Mesenchymal stem cell (in vitro differentiated cells and primary cell): ENCODE data around the gene WSB2. TPM values are rescaled to one million over a fixed set of nuclear protein-coding genes. Genes with fewer than 3 reads are reported as not detected.

Experiments used
- DNase-seq: peaks from one replicate; pipeline ENCODE4 v3.0.0-alpha.2; 2013
- H2AFZ ChIP-seq: one replicate; pipeline ENCODE4 v1.6.1; 2013; ENCODE audit warnings: low read depth, mild to moderate bottlenecking, control low read depth, inconsistent platforms, low read length, moderate library complexity
- H2AK5ac ChIP-seq: 2 replicates; pipeline ENCODE4 v1.6.1; 2013; ENCODE audit warnings: low read length, moderate library complexity, mild to moderate bottlenecking, inconsistent platforms; ENCODE audit not compliant: severe bottlenecking
- H2BK120ac ChIP-seq: one replicate; pipeline ENCODE4 v1.6.1; 2013; ENCODE audit warnings: low read depth, mild to moderate bottlenecking, inconsistent platforms, low read length, moderate library complexity
- H2BK12ac ChIP-seq, 2 experiments: one replicate each; pipeline ENCODE4 v1.6.1; 2013; ENCODE audit warnings: inconsistent platforms in 2 of 2, low read length in 2 of 2, mild to moderate bottlenecking in 2 of 2, moderate library complexity in 2 of 2, control low read depth in 1 of 2
- H2BK15ac ChIP-seq: one replicate; pipeline ENCODE4 v1.6.1; 2013; ENCODE audit warnings: mild to moderate bottlenecking, low read depth, inconsistent platforms; ENCODE audit not compliant: poor library complexity, severe bottlenecking
- H2BK5ac ChIP-seq: 2 replicates; pipeline ENCODE4 v1.6.1; 2013; ENCODE audit warnings: low read depth, mild to moderate bottlenecking, low read length, control low read depth, inconsistent platforms; ENCODE audit not compliant: poor library complexity, severe bottlenecking
- H3K14ac ChIP-seq, 2 experiments: one replicate each; pipeline ENCODE4 v1.6.1; 2013; ENCODE audit warnings: inconsistent platforms in 2 of 2, low read length in 2 of 2, control low read depth in 1 of 2, mild to moderate bottlenecking in 1 of 2, moderate library complexity in 1 of 2
- H3K18ac ChIP-seq, 2 experiments: one replicate each; pipeline ENCODE4 v1.6.1; 2013; ENCODE audit warnings: inconsistent platforms in 2 of 2, low read length in 2 of 2, control low read depth in 1 of 2, low read depth in 1 of 2, mild to moderate bottlenecking in 1 of 2
- H3K23ac ChIP-seq, 2 experiments: one replicate each; pipeline ENCODE4 v1.6.1; 2013; ENCODE audit warnings: inconsistent platforms in 2 of 2, low read length in 2 of 2, mild to moderate bottlenecking in 2 of 2, moderate library complexity in 2 of 2, control low read depth in 1 of 2
- H3K27ac ChIP-seq: 2 replicates; pipeline ENCODE4 v1.5.1; 2013; ENCODE audit warnings: mild to moderate bottlenecking, moderate library complexity, low read length, control low read depth, inconsistent platforms; ENCODE audit not compliant: poor library complexity, severe bottlenecking
- H3K27me3 ChIP-seq, 2 experiments: 2 replicates each; pipeline versions ENCODE4 v1.6.1 to v1.7.0; 2013; ENCODE audit warnings: low read length in 2 of 2, mild to moderate bottlenecking in 2 of 2, moderate library complexity in 2 of 2, control low read depth in 1 of 2, inconsistent platforms in 1 of 2; ENCODE audit not compliant: control insufficient read depth in 1 of 2, insufficient read depth in 1 of 2
- H3K36me3 ChIP-seq, 2 experiments: 2 replicates each; pipeline versions ENCODE4 v1.6.1 to v1.7.0; 2013; ENCODE audit warnings: low read length in 2 of 2, control low read depth in 1 of 2, inconsistent platforms in 1 of 2, low read depth in 1 of 2, mild to moderate bottlenecking in 1 of 2; ENCODE audit not compliant: insufficient read depth in 2 of 2, control insufficient read depth in 1 of 2
- H3K4ac ChIP-seq, 2 experiments: one replicate each; pipeline ENCODE4 v1.6.1; 2013; ENCODE audit warnings: inconsistent platforms in 2 of 2, low read length in 2 of 2, mild to moderate bottlenecking in 2 of 2, moderate library complexity in 2 of 2, control low read depth in 1 of 2, low read depth in 1 of 2
- H3K4me1 ChIP-seq: 2 replicates; pipeline ENCODE4 v1.6.1; 2013; ENCODE audit warnings: low read depth, low read length, control low read depth; ENCODE audit not compliant: control insufficient read depth, insufficient read depth
- H3K4me2 ChIP-seq: 2 replicates; pipeline ENCODE4 v1.6.1; 2013; ENCODE audit warnings: low read length, mild to moderate bottlenecking, inconsistent platforms; ENCODE audit not compliant: poor library complexity, severe bottlenecking
- H3K4me3 ChIP-seq, 2 experiments: 2 replicates each; pipeline versions ENCODE4 v1.5.1 to v1.7.0; 2013; ENCODE audit warnings: low read length in 2 of 2, mild to moderate bottlenecking in 2 of 2, control low read depth in 1 of 2, low read depth in 1 of 2; ENCODE audit not compliant: insufficient read depth in 1 of 2
- H3K79me1 ChIP-seq: replicated peaks from 2 replicates; pipeline ENCODE4 v1.6.1; 2013; ENCODE audit warnings: mild to moderate bottlenecking, control low read depth, low read length, inconsistent platforms; ENCODE audit not compliant: poor library complexity, severe bottlenecking
- H3K9ac ChIP-seq: 2 replicates; pipeline ENCODE4 v1.7.0; 2013; ENCODE audit warnings: mild to moderate bottlenecking, low read length, moderate library complexity
- H3K9me3 ChIP-seq: 2 replicates; pipeline ENCODE4 v1.7.0; 2013; ENCODE audit warnings: mild to moderate bottlenecking, low read length; ENCODE audit not compliant: control insufficient read depth
- H4K8ac ChIP-seq: one replicate; pipeline ENCODE4 v1.6.1; 2013; ENCODE audit warnings: inconsistent platforms, mild to moderate bottlenecking, low read length, moderate library complexity
- H4K91ac ChIP-seq: one replicate; pipeline ENCODE4 v1.6.1; 2013; ENCODE audit warnings: mild to moderate bottlenecking, low read length, inconsistent platforms
- WGBS: methylation state at CpG from one replicate; pipeline ENCODE4 v1.1.7; 2013; ENCODE audit warnings: mixed read lengths; 5-methylcytosine and 5-hydroxymethylcytosine counted together
- polyA plus RNA-seq, 2 experiments: library from polyadenylated mRNA; stranded (reverse); fragments of 200-250 nt; gene quantifications; one replicate each; pipeline ENCODE4 v1.2.3, GENCODE V29; 2013

WSB2 gene
- 81.2 TPM for polyA plus RNA-seq (2013, experiment 1 of 2)
- 81.9 TPM for polyA plus RNA-seq (2013, experiment 2 of 2)

DNA sequence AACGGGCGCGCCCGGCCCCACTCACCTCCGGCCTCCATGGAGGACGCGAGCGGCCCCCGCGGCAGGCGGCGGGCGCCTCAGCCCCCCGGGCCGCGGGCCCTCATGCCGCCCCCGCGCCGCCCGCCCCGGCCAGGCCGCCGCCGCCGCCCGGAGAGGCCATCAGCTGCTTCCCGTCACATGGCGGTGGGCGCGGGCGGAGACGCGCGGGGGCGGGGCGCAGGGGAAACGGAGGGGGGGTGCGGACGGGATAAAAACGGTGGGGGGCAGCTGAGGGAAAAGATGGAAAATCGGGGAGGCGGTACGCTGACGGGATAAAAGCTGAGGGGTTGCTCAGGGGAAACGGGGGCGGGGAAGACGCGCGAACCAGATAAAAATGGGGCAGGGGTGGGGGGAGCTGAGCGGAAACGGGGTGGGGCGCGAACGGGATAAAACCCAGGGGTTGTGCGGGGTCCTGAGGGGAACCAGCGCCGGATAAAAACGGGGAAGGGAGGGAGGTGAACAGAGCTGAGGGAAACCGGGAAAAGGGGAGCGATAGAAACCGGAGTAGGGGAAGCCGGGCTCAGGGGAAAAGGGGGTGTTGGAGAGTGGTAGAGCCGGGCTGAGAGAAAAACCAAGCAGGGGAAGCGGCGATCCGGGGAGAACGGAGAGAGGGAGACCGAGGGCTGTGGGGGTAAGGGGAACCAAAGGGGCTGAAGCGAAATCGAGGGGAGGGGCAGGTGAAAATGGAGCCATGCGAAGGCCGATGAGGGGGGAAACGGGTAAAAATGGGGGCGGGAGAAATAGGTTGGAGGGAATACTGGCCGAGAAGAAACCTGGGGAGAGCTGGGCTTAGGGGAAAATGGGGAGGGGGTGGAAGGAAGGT is at the start of gene WSB2:
TSS of gene WSB2 (minus strand) at position 169 of the 862 bp plus-strand sequence. CDS start at position 38, 131 bp downstream.
- Histone ChIP-seq H2BK120ac (peak within 1 kb of the TSS; percentile 99), H3K18ac (peak within 1 kb of the TSS; percentile 94 to 98), H2AK5ac (peak within 1 kb of the TSS; percentile 14), H3K4me2 (peak within 1 kb of the TSS; percentile 83), H3K4me3 (peak within 1 kb of the TSS; percentile 77 to 94), H3K9me3 (no peaks in the 10 kb centered on the region), H2AFZ (no peak within 1 kb of the TSS), H2BK5ac (peak within 1 kb of the TSS; percentile 95), H3K9ac (peak within 1 kb of the TSS; percentile 98), H3K4me1 (peaks cover 4% of the 10 kb centered on the region), H2BK15ac (peak within 1 kb of the TSS; percentile 97), H3K23ac (peak within 1 kb of the TSS in 1 of 2 experiments; percentile 70), H3K27ac (peak within 1 kb of the TSS; percentile 98), H4K91ac (peak within 1 kb of the TSS; percentile 89), H3K27me3 (no peaks in the 10 kb centered on the region), H3K4ac (peak within 1 kb of the TSS; percentile 71 to 96), H3K14ac (peak within 1 kb of the TSS; percentile 95 to 96), H3K36me3 (peaks cover 3 to 8% of the 10 kb centered on the region in 2 experiments), H4K8ac (peak within 1 kb of the TSS; percentile 99), H3K79me1 (peaks cover 6% of the 10 kb centered on the region), H2BK12ac (peak within 1 kb of the TSS in 1 of 2 experiments; percentile 45)
- WGBS: under 1% methylated on average over 72 of the region's 76 CpGs
- peak; percentile 57 for DNase-seq

DNA sequence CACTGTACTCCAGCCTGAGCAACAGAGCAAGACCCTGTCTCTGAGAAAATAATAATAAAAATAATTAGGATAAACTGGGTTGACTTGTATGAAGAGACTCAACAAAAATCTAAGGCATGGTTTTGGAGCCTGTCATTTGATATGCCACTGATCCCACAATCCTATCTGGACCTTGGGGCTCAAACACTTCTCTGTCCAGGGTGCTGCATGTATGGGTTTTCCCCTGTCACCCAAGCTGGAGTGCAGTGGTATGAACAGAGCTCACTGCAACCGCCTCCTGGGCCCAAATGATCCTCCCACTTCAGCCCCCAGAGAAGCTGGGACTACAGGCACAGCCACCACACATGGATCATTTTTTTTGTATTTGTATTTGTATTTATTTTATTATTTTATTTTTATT is 48.1 kb upstream of the WSB2 start:
- H3K36me3 ChIP-seq: no peaks in the 10 kb centered on the region
- H3K27me3 ChIP-seq: no peaks in the 10 kb centered on the region
- H3K27ac ChIP-seq: no peak overlapping the region
- H2BK5ac ChIP-seq: no peak overlapping the region
- H3K4ac ChIP-seq: no peak overlapping the region
- no peak overlapping the region for H3K4me2 ChIP-seq
- H2AK5ac ChIP-seq: no peak overlapping the region
- no peak for DNase-seq
- no peak overlapping the region for H3K14ac ChIP-seq
- H4K91ac ChIP-seq: no peak overlapping the region
- 83% methylated on average over 1 of the region's 1 CpG for WGBS
- no peak overlapping the region for H2BK12ac ChIP-seq
- no peak overlapping the region for H2BK120ac ChIP-seq
- H3K4me3 ChIP-seq: no peak overlapping the region
- H3K9ac ChIP-seq: no peak overlapping the region
- peaks cover 5% of the 10 kb centered on the region for H3K4me1 ChIP-seq
- no peaks in the 10 kb centered on the region for H3K79me1 ChIP-seq
- no peak overlapping the region for H3K18ac ChIP-seq
- H3K9me3 ChIP-seq: no peaks in the 10 kb centered on the region
- H4K8ac ChIP-seq: no peak overlapping the region
- no peak overlapping the region for H2AFZ ChIP-seq
- no peak overlapping the region for H2BK15ac ChIP-seq
- H3K23ac ChIP-seq: no peak overlapping the region

DNA sequence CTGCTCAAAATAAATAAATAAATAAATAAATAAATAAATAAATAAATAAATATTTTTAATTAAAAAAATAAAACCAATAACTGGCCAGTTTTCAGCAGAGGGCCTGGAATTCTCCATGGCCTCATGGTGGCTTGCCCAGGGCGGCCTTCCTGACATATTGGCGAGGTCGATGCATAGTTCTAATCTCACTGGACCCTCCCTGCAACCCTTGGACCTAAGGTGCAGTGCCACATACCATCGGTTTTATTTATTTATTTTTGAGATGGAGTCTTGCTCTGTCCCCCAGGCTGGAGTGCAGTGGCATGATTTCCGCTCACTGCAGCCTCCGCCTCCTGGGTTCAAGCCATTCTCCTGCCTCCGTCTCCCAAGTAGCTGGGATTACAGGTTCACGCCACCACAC is 46.7 kb upstream of the WSB2 start:
- no peak overlapping the region for H3K23ac ChIP-seq
- H3K79me1 ChIP-seq: peaks cover 4% of the 10 kb centered on the region
- H2BK15ac ChIP-seq: no peak overlapping the region
- H3K27ac ChIP-seq: no peak overlapping the region
- H3K4ac ChIP-seq: no peak overlapping the region
- WGBS: 96% methylated on average over 8 of the region's 8 CpGs
- no peak overlapping the region for H2AK5ac ChIP-seq
- H3K27me3 ChIP-seq: no peaks in the 10 kb centered on the region
- no peak overlapping the region for H4K8ac ChIP-seq
- H2BK5ac ChIP-seq: no peak overlapping the region
- H3K9ac ChIP-seq: no peak overlapping the region
- H3K14ac ChIP-seq: no peak overlapping the region
- H3K4me3 ChIP-seq: no peak overlapping the region
- no peak for DNase-seq
- H4K91ac ChIP-seq: no peak overlapping the region
- no peak overlapping the region for H2AFZ ChIP-seq
- H2BK12ac ChIP-seq: no peak overlapping the region
- no peak overlapping the region for H3K18ac ChIP-seq
- no peak overlapping the region for H2BK120ac ChIP-seq
- peaks cover 6% of the 10 kb centered on the region for H3K4me1 ChIP-seq
- no peaks in the 10 kb centered on the region for H3K9me3 ChIP-seq
- no peak overlapping the region for H3K4me2 ChIP-seq
- no peaks in the 10 kb centered on the region for H3K36me3 ChIP-seq

DNA sequence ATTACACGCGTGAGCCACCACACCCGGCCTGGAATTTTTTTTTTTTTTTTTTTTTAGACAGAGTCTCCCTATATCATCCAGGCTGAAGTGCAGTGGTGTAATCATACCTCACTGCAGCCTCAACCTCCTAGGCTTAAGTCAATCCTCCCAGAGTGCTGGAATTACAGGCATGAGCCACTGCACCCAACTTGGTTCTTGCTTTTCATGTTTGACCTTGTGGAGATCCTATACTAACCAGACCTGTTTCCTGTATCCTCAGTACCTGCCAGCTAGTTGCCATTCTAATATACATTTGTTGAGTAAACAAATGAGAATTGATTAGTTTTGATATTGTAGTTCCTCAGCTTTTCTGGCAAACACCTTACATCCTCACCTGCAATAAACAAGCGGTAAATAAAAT is 46.0 kb upstream of the WSB2 start:
- H4K8ac ChIP-seq: no peak overlapping the region
- no peak overlapping the region for H3K4ac ChIP-seq
- no peak overlapping the region for H2BK5ac ChIP-seq
- no peak overlapping the region for H3K4me2 ChIP-seq
- H3K79me1 ChIP-seq: peaks cover 4% of the 10 kb centered on the region
- H3K23ac ChIP-seq: no peak overlapping the region
- no peak overlapping the region for H4K91ac ChIP-seq
- no peak overlapping the region for H3K14ac ChIP-seq
- H3K27me3 ChIP-seq: no peaks in the 10 kb centered on the region
- H3K36me3 ChIP-seq: no peaks in the 10 kb centered on the region
- no peak overlapping the region for H3K18ac ChIP-seq
- H2BK15ac ChIP-seq: no peak overlapping the region
- peaks cover 12% of the 10 kb centered on the region for H3K4me1 ChIP-seq
- H3K9me3 ChIP-seq: no peaks in the 10 kb centered on the region
- H2BK12ac ChIP-seq: no peak overlapping the region
- H2AK5ac ChIP-seq: no peak overlapping the region
- no peak overlapping the region for H3K4me3 ChIP-seq
- no peak overlapping the region for H3K9ac ChIP-seq
- WGBS: 90% methylated on average over 4 of the region's 4 CpGs
- H2AFZ ChIP-seq: no peak overlapping the region
- H3K27ac ChIP-seq: no peak overlapping the region
- no peak overlapping the region for H2BK120ac ChIP-seq
- DNase-seq: no peak
